NCI-H2227 (cell line): ENCODE results near the gene USP13.
A peak's percentile ranks its signal among the peaks of the same experiment; 100 is the strongest.

Experiments
- DNase-seq: peaks from one replicate; lab custom pipeline; 2025; ENCODE audit not compliant: unreplicated experiment; lab: John Stamatoyannopoulos, UW

The USP13 gene

GRCh38 chr3:179731544-179731943 is 78.7 kb downstream of the USP13 start:
- no peak for DNase-seq

GRCh38 chr3:179732661-179733348 is 80.0 kb downstream of the USP13 start:
- no peak for DNase-seq

DNA sequence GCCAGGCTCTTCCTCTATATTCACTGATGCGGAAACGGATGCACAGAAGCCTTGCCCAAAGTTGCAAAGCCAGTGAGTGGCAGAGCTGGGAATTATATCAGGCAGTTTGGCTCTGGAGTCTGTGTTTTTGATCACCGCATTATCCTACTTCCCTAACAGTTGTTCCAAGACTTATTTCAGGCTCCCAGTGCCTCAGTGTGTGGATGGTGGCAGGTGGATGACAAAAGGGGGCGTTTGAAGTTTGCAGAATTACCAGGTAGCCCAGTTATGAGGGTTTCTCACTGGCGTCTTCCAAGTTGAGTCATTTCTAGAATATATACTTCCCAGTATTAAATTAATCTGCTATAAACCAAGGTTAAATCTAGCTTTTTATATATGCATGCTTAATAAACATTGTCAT is 81.0 kb downstream of the USP13 start:
- no peak for DNase-seq

DNA sequence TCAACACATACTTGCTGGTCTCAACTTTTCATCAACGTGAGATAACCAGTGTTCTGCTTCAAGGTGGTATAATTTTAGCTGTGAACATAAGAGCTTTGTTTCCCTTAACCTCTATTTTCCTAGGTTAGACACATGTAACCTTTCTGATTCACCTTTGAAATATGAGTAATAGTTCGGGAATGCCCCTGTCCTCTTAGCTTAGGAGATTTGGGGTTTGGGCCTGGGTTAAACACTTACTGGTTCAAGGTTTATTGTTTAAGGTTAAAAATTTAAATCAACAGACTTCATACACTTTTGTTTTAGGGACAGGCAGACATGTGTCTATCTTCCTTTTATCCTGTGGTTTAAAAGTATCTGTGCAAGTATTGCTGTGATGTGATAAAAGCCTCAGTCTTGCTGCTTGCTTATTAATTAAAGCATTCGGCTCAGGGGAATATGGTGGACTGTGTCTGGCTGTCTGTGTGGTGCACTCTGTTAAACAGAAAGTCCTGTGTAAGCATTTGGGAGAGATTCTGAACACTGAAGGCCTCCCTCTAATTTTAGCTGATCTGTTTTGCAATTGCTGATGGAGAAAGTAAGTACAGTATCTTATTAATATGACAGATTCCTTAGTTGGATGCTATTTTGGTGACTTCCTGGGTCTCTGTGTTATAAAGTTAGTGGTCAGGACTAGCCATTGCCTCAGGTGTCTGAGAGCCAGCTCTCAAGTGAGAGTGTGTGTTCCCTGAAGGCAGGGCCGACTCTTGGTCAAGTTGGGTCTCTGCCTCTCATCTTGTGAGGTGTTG is 81.8 kb downstream of the USP13 start:
- DNase-seq = no peak

- DNase-seq = no peak
Observed at GRCh38 chr3:179735321-179735720, 82.5 kb downstream of the USP13 start.

DNA sequence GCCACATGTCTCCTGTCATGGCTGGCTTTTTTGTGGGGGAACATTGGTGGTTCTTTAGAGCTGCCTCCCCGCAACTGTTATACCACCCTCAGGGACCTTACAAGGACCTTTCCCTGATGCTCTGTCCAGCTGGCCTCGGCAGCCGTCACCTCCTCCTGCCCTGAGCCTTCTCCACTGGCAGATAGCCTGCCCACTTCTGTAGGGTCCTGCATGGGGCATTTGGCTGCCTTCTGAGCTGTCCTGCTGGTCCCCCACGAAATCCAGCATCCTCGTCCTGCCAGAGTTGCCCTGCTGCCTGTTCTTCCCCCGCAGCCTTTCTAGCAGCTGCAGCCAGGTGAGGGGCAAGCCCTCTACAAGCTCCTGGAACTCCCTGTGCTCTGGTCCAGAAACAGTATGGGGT is 86.2 kb downstream of the USP13 start:
- no peak for DNase-seq

DNA sequence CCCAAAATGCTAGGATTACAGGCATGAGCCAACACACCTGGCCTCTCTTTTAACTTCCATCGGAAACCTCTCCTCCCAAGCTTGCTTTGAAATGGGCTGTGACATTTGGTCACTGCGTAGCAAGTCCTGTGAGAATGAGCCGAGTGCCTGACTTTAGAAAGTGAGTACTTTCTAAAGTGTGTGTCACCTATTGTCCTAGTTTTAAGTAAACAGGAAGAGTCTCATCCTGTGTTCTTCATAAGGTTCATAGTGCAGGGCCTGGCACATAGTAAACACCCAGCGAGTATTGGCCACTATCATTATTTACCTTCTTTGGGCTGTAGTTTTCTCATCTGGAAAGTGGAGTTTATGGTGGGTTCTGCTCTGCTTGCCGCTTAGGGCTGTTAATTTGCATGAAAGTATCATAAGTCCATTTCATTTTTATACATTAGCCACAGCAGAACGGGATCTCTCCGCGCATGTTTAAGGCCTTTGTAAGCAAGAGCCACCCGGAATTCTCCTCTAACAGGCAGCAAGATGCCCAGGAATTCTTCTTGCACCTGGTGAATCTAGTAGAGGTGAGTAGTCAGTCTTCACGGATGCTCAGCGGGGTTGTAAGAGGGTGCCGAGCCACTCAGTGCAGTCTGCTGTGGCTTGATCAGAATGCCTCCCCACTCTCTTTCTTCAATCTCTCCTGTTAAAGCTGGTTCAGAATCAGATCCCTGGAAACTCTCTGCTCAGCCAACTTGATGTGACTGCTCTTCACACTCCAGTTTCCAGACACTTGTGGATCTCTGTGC is 87.2 kb downstream of the USP13 start:
- DNase-seq = no peak

- no peak for DNase-seq
Observed at GRCh38 chr3:179743913-179744312, 91.1 kb downstream of the USP13 start.

DNA sequence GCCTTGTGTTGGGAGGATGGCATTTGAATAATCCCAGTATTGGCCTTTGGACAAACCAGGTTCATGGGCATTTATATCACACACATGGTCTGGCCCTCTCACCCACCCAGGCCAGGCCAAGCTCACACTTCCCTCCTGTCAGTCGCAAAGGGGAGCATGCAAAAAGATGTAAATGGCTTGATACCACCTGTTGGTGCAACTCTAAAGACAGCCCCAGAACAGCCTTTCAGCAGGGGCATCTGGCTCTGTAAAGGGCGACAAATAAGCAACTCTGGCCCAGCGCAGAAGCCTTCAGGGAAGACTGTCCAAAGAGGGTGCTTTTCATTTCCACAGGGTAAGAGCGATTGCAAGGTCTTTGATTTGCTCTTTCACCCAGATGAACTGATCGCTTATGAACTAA is 91.8 kb downstream of the USP13 start:
- no peak for DNase-seq

DNA sequence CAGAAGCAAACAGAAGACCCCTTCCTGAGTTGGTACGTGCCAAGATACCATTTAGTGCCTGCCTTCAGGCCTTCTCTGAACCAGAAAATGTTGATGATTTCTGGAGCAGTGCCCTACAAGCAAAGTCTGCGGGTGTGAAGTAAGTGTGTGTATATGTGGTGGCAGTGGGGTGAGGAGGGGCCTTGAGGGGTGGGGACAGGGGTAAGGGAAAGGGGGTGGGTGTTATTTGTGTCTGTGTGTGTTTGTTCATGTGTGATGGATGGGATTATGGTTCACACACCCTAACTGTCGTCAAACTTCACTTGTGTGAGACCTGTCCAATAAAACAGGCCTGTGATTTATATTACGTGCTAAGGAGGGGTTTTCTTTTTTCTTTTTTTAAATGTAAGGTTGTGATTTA is 92.2 kb downstream of the USP13 start:
- no peak for DNase-seq

- DNase-seq = no peak
Observed at GRCh38 chr3:179745716-179746115, 92.9 kb downstream of the USP13 start.

DNA sequence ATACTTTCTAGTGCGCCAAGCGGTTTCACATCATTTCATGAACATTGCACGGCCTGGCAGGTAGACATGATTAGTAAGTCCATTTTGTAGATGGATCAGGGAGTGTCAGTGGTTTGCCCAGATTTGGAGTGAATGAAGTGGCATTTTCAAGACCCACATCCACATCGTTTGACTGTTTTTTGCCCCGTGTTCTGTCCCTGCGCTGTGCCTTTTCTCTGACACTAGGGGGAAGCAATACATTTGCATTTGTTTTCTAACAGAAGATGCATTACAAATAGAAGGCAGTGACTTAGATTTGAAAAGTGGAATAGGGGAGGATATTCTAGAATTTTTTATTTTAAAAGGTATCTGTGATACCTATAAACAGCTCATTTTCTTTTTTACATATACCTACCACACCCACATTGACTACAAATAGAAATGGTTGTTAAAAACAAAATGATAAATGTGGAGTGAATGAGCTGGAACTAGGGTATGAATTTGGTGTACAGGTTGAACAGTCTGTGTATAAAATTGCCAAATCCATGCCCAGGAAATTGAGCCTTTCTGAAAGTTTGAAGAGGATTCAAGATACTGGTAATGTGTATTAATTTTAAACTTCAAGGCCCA is 98.0 kb downstream of the USP13 start:
- peak; percentile 55 for DNase-seq

DNA sequence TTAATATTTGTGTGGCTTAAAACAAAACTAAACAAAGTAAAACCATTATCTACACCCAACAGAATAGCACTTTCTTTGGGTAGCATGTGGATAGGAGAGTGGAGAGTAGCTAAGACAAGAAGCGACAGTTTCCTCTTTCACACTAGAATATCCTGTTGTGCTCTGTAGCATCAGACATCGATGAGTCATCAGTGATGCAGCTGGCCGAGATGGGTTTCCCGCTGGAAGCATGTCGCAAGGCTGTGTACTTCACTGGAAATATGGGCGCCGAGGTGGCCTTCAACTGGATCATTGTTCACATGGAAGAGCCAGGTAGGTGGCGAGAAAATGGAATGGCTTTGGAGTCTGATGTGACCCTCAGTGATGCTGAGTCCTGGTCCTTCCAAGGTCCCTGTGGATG is 108.1 kb downstream of the USP13 start:
- DNase-seq = no peak

DNA sequence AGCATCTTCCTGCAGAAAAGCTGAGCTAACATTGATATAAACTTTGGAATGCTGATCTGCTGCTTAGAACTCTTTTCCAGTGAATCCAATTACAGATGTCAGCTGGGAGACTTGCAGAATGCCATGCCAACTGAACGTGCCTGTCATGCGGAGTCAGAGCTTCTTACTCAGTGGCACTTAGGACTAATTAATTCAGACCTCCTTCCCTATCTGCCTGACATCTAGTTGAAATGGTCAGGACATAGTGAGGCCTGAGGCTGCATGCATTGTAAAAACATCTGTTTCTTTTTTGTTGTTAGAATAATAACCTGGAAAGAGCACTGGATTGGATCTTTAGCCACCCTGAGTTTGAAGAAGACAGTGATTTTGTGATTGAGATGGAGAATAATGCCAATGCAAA is 112.6 kb downstream of the USP13 start:
- peak; percentile 39 for DNase-seq

DNA sequence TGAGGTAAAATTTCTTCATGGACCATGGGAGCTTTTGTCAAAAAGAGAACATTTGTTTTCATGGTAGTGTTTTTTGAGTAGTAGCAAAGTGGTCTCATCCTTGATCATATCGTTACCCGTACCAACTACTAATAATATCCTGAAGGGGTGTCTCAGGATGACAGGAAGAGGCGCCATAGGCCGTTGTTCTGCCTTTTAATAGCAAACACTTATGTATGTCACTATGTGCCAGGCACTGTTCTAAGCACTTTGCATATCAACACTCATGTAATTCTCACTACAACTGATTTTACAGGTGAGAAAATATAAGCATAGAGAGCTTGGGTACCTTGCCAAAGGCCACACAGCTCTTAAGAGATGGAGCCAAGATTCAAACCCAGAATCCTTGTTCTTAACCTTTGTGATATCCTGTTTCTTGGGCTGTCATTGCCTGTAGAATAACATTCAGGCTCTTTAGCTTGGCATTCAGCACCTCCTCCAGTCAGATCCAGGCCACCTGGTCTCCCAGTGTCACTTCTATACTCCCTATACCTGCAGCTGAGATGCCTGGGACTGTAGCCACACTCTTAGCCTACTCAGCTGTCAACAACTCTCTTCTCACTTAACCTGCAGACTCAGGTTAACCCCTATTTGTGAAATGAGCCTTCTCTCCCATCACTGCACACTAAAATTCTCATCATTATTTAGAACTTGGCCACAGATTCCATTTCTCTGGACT is 113.7 kb downstream of the USP13 start:
- DNase-seq = no peak

GRCh38 chr3:179768080-179768479 is 115.2 kb downstream of the USP13 start:
- peak; percentile 81 for DNase-seq

DNA sequence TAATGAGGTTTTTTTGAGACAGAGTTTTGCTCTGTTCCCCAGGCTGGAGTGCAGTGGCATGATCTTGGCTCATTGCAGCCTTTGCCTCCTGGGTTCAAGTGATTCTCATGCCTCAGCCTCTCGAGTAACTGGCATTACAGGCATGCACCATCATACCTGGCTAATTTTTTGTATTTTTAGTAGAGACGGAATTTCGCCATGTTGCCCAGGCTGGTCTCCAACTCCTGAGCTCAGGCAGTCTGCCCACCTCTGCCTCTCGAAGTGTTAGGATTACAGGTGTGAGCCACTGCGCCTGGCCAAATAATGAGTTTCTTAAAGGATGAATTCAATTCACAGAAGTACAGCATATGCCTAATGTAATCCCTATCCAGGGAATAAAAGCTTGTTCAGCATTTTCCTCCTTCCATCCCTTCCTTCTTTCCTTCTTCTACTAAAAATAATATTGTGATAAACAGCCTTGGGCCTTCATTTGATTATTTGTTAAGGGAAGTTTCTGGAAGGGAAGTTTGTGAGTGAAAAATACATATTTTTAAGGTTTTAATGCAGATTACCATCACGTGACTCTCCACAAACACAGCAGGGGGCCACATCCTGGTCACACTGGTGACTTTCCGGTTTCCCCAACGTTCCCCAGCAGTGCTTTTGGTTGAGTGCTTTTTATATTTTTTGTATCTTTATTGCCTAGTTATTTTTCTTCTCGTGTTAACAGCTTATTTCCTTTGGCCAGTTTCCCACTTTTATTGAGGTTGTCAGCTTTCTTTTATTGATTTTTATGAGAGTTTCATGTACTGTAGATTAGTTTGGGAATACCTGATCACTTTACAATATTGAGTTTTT is 116.8 kb downstream of the USP13 start:
- no peak for DNase-seq

DNA sequence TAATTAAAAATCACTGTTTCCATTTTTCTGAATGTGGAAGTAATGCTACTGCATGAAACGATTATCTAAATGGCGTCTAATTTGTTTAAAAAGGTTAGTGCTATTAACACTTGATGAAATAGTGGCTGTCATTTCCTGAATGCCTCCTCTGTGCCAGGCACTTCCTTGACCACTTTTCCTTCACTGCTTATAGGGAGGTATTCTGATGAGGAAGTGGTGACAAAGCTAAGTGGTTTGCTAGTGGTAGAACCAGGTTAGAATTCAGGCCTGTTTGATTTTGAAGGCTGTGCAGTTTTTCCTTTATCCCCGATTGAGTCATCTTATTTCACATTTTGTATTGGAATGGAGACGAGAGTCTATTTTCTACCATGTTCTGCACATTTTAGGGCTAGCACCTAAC is 119.0 kb downstream of the USP13 start:
- no peak for DNase-seq

DNA sequence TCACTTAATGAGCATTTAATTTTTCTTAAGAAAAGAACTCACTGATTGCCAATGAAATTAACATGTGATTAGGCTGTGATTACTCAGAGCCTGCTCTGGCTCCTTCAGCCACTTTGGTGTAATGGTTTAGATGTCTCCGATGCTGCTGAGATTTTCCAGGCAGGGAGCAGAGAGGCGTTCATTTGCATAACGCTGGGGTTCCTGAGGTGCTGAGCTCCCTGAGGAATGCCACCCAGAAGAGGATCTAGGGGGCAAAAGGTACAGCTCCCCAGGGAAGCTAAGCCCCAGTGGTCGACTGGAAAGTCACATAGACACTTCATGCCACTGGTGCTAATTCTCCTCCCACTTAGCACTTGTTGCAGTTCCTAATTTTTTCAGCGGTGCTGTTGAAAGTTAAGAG is 119.5 kb downstream of the USP13 start:
- DNase-seq = no peak
